GM19397 (cell line): Measurements from ENCODE around the gene STARD3.

Experiments
- ATAC-seq: cut with Tn5 transposase; IDR thresholded peaks from one replicate; pipeline ENCODE4 v1.9.1; 2021; ENCODE audit warnings: mild to moderate bottlenecking, moderate library complexity; ENCODE audit not compliant: unreplicated experiment

STARD3 gene

DNA sequence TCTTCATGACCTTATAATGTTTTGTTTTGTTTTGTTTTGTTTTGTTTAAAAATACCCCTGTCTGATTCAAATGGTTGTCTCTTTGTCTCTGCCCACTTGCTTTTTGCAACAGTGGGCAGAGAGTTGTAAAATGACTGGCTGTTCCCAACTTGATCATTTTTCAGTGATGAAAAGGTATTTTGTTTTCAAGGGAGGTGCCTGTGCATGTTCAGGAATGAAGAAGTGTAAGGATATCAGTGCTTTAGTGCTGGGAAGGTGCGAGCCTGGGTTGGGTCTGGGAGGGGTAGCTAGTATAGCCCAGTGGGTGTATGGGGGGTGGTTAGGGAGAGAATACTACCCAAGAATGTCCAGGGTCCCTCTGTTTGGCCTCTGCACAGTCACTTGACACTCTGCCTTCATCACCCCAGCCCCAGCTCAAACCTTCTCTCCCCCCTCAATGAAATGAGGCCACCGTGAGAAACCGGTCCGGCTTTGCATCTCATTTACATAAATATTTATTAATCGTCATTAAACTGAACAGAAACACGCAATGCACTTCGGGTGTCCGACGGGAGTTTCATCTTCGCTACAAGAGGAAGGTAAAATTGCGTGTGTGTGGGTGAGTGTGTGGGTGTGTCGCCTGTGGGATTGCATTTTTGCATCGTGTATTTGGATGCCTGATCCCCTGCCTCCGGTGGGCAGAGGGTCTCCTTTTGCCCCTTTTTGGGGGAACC lies 33.5 kb upstream of the STARD3 start:
- no peak for ATAC-seq

DNA sequence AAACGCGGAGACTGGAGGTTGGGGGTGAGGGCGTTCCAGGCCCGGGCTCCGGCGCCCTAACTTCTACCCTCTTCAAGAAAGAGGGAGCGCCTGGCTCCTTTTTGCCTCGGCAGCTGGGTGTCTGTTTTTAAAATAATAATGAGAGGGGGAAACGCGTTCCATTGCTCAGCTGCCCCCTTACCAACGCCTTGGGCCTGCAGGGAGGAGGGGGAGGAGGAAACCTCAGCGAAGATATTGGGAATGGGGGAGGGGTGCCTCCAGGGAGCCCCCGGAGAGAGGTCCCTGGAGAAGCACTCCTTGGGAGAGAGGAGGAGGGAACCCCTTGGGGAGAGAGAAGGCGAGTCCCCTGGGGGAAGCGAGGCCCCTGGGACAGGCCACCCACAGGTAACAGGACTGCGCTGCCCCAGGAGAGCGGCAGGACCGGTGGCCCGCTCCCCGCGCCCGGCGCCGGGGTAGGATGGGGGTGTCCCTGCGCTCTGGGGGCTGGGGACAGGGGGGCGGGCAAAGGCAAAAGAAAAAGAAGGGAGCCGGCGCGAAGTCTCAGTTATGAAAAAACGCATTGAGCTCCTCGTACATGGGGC lies 31.9 kb upstream of the STARD3 start:
- no peak for ATAC-seq

DNA sequence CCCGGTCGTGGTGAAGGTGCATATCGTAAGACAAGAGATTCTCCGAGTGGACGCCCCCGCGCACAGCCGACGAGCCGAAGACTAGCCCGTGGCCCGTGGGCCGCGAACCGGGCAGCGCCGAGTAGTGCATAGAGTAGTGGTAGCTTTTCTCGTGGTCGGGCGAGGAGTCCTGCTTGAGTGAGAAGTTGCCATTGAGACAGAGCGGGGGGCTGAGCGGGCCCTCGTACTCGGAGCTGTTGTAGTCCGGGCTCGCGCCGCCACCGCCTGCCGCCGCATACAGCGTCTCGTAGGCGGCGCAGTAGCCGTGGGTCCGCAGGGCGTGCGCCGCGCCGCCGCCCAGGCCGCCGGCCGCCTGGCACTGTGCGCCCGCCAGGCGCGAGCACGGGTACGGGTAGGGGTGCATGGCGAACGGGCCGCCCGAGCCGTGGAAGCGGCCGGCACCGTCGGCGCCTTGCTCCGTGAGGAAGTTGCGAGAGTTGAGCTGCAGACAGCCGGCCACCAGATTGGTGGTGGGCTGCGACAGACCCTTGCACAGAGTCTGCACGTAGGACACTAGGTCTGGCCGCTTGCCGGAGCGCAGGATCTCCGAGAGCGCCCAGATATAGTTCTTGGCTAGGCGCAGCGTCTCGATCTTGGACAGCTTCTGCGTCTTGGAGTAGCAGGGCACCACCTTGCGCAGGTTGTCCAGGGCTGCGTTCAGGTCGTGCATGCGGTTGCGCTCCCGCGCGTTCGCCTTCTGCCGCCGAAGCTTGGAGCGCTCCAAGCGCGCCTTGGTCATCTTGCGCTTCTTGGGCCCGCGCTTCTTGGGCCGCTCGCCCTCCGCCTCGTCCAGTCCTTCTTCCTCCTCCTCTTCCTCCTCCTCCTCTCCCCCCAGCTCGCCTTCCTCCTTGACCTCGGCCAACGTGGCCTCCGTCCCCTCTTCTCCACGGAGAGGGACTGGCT lies 31.2 kb upstream of the STARD3 start:
- no peak for ATAC-seq

DNA sequence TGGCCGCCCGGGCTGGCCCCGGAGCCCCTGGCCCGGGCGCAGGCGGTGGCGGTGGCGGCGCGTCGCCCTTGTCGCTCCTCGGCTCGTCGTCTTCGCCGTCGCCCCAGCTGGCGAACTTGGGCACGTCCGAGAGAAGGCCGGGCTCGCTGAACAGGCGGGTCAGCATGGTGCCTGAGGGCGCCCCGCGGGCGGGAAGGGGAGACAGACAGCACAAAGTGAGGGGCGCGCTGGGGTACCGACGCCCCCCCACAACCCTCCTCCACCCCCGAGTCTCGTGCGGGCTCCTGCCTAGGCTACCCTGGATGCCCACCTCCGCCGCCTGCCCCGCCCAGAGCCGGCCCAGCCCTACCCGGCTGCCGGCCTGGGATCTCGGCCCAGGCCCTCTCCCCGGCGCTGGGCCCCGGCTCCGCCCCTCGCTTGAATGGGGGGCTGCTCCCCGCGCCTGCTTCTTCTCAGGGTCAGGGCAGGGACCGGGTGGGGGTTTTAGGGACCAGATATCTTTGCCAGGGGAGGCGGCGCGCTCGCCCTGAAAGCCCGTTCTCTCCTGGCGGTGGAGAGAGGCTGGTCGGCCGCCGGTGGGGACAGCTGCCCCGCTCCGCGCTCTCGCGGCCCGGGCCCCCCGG lies 30.4 kb upstream of the STARD3 start:
- ATAC-seq, result no peak

DNA sequence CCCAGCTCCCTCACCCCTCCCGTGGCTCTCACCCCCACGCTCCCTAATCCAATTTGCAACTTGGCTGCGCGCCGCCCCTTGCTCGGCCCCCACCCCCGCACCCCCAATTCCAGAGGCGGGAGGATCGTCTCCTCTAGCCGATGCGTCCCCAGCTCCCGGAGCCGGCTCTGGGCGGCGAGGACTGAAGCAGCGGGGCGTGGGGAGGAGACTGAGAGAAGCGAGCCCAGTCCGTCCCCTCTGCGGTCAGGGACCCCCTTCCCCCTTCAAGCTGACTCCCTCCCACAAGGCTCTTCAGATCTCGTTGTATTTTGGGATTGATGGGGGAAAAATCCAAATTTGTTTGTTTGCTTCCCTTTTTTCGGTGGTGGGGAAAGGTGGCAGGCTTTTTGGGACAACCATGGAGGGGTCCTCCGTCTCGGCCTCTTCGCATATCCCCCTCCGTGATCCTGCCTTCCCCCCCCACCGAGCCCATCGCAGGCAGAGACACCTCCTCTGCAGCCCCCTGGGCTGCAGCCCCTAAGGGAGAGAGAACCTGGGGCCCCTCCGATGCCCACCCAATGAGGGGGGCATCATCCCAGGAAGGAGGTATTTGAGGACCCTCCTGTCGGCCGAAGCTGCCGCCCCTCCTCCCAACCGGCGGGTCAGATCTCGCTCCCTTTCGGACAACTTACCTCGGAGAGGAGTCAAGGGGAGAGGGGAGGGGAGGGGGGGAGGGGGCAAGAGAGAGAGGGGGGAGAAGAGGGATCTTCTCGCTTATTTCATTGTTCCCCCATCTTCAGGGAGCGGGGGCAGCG lies 29.7 kb upstream of the STARD3 start:
- no peak for ATAC-seq

DNA sequence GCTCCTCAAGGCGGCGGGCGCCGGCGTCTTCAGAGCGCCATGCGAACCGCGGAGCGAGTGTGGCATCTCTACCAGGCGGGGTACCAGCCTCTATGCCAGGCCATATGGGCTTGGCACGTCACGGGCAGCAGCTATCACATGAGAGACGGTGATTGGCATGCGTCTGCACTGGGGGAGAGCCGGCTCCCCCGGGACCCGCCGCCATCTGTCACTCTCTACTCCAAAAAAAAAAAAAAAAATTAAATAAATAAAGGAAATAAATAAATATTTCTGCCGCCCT lies 29.2 kb upstream of the STARD3 start, which contains the start of gene NEUROD2:
Gene NEUROD2 (minus strand): TSS at position 70 of the 280 bp plus-strand sequence. CDS start 1,321 bp downstream, outside the sequence.
- ATAC-seq, result no peak

DNA sequence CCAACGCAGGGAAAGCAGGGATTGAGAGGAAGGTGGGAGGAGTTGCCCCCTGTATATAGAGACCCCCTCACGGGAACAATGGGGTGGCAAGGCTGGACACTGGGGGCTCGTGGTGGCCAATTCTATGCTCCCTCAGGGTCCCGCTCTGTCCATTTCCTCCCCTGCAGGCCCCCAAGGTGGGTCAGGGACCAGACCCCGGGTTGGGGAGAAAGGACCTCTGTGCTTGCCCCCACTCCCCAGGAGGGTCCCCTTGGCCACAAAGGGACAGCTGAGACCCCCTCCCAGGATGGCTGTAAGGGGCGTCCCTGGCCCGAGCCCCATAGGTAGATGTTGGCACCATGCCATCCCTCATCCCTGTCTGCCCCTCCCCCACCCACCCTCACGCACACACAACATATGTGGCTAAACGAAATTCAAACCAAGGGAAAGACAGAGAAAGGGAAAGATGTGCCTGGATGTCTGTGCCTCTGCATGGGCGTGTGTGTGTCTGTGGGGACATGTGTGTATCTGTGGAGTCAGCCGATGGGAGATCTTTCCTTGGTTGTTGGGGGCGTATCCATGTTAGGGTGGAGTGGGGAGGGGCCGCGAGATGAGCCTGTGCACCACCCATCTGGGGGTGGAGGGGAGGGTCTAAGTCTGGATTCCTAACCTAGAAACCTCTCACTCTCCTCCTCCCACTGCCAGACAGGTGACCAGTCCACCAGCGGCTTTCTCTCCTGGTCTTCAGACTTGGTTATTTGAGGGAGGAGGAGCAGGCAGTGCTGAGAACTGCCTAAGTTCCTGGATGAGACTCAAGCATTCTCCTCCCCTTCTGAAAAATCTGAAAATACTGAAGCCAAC lies 28.6 kb upstream of the STARD3 start:
- no peak for ATAC-seq

DNA sequence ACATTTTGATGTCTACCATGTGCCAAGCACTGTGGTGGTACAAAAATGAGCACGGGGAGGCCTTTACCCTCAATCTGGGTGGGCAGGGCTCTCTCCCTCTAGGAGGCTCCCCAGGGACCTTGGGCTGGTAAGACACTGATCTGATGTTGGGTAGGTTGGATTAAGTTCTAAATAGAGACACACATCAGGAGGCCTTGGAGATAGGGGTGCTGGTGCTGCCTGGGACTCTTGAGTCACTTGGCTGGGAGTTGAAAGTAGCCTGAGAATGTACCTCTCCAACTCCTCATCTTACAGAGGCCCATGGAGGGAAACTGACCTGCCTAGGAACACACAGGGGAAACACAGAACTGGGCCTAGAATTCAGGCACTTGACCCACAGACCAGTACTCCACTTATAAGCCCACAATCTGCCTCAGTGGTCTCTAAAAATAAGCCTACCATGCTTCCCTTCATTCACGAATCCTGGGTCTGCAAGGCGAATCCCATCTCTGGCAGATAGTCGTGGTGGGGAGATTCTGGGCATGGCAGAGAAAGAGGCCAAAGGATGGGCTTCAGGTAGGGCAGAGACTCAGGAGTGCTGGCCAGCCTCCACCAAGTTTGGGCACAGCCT lies 27.4 kb upstream of the STARD3 start:
- no peak for ATAC-seq

DNA sequence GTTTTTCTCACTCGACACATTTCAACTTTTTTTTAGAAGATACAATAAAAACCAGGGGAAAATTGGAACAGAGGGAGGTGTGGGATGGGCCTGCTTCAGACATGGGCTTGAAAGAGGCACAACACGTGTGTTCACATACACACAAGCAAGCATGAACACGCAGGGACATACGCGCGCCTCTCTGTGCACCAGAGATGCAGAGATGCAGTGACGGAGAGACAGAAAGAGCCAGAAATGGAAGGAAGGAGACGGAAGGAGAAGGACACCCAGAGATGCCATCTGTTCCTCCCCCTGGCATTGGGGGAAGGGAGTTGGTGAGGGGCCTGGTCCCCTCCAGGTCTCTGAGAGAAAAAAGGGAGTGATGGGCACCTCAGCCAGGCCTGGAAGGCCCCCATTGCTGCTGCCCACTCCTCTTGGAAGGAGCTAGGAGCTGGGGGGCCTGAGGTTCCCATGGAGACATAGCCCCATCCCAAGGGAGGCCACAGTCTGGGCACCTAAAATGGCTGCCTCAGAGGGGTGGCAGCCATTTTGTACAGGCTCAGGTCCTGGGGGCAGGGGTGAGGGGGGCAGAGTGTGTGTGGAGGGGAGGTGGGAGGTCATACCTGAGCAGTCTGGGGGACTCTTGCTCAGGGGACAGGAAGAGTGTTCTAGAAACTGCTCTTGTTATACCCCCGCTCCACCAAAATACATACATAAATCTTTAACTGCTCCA lies 25.4 kb upstream of the STARD3 start:
- no peak for ATAC-seq

DNA sequence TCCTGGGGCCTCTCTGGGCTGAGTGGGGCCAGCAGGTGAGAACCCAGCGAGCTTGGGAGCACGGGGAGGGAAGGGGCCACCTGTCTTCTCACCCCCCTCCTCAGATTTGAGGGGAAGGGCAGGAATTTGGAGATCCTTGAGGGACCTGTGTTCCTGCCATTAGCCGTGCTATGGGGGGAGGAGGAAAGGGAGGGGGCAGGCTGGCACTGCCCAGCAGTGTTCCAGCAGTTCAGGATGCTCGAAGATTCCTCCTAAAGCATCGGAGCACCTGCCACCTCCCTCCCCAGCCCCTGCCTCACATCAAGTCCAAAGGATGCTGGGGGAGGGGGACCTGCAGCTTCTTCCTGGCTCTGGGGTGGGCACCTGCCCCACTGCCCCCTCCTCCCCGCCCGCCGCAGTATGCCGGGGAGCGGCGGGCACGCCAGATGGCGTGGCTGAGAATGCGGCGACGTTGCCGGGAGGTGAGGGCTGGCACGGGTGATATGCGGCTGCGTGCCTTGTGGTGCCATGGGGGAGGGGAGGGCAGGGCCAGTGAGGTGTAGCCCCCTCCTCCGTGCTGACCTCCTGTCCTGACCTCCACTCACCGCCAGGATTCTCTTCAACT lies 24.6 kb upstream of the STARD3 start:
- ATAC-seq, result no peak

DNA sequence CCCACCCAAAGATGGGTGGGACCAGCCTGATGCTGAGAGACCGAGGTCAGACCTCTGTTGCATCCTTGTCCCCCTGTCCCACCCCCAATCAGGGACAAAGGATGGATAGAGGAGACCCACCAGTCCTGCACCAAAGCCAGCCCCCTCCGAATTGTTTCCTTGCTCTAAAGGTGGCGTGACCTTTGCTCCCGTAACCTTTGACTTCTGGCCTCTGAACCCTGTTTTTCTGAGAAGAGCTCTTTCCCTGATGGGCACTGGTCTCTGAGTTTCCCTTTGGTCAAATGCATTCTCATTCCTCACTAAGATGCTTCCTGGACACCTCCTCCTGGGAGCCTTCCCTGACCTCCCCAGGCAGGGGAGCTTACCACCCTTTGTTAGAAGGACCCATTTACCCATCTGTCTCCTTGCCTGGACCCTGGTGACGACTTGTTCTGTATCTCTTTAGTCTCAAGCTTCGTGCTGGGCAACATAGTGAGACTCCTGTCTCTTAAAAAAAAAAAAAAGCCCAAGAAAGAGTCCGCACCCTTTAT lies 23.9 kb upstream of the STARD3 start:
- ATAC-seq, result no peak

DNA sequence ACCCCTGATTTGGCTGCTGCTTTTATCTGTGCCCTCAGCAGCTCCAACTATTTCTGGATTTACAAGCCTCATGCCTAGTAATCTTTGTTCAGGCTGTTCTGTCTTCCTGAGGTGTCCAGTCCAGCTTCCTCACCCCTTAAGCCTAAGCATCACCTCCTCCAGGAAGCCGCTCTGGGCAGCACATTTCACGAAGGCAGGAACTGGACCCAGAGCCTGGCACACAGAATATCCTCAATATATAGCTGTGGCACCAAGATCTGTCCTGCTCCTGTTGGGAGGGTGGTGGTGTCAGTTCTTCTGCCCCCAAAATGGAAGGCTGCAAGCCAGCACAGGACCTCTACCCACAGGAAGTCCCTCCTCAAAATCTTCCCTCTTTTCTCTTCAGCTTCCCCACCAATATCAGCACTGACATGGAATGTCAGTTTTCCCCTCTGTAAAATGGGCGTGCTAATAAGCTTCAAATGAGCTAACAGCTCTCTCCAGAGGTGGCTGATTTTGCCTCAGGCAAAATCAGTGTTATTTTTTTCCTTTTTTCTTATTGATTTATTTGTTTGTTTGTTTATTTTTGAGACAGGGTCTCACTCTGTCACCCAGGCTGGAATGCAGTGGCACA lies 22.3 kb upstream of the STARD3 start:
- no peak for ATAC-seq

DNA sequence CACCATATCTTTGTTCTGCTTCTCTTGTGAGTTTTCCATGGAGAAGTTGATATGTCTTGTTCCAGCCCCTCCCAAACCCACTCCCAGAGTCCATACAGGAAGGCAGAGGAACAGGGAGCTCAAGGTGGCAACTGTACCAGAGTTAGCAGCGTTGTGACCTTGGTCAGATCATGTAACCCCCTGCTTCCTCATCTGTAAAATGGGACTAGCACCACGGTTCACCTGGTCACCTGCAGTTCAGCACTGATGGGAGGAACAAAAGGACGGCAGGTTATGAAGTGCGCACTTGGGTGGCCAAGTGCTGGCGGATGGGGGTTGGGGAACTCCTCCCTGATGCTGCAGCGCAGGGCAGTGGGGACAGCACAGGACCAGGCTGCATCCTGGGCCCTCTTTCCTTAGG lies 21.5 kb upstream of the STARD3 start:
- no peak for ATAC-seq

DNA sequence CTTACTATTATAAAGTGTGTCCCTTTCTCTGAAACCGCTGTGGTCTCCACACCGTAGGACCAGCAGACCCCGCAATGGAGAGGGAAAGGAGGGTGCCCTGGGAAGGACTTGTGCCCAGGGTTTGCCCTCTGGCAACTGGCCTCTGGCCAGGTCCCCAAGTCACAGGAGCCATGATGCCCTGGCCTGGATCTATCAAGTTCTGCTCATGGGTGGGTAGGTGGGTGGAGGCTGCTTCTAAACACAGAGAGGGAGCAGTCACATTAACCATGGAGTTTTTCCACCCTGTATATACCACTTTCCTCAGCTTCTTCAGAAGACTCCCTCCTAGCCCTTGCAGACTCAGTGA lies 19.9 kb upstream of the STARD3 start:
- ATAC-seq, result no peak

DNA sequence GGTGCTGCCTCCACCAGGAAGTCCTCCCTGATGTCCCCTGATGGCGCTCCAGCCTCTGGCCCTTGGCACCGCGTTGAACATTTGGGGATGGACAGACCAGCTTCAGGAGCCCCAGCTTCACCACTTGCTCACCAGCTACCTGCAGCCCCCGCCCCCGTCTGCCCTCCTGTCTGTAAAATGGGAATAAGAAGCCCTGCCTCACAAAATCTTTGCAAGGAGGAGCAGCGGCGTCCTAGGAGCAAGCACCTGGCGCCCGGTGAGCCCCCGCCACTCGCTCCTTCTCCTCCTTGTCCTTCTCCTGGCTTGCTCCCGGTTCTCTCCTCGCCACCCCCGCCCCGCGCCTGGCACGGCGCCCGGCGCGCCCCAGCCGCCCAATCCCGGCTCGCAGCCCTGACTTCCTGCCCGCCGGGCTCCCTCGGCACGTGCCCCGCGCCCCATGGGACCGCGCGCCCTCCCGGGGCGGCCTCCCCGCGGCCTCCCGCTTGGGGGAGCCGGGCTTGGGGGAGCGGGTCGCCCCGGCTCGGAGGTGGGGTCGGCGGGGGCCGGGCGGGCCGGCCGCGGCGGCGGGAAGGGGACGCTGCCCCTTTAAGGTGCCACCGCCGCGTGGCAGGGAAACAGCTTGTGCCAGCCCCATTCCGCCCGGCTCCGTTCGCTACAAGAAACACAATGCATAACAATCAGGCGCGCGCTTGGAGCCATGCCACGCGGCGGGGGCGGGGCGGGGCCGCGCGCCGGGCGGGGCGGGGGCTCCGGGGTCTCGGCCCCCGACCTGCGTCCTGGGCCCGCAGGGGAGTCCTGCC lies 19.3 kb upstream of the STARD3 start:
- ATAC-seq, result no peak

DNA sequence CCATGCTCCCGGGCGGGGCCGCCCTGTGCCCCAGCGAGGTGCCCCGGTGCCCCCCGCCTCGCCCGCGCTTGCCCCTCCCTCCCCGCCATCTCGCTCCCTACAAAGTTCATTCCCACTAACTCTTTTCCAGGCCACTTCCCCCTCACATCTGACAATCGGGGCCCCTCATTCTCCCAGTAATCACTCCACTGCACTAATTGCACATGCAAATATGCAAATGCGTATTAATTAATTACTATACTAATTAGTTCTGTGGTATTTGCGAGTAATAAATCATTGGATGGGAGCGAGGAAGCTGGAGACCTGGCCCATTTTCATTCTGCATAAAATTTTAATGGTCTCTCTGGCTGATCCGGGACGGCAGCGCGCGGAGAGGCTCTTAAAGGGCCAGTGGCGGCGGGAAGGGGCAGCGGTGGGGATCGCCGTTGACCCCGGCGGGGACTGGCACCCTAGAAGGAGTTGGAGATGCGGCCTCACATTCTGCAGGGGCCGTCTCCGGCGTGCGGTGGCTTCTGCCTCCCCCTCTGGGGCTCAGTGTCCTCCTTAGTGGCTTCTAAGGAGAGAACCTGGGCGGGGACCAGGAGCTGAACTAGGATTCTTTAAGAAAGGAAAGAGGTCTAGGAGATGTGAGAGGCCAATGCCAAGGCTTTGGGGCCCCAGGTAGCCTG lies 18.6 kb upstream of the STARD3 start:
- ATAC-seq, result no peak
